Endodermal cell (in vitro differentiated cells): ENCODE measurements around the gene RCAN3. TPM values are rescaled to one million over a fixed set of nuclear protein-coding genes. Genes with fewer than 3 reads are reported as not detected.

Source experiments
- DNase-seq: peaks from one replicate; pipeline ENCODE4 v3.0.0-alpha.2; 2017
- H3K27ac ChIP-seq: 2 replicates; pipeline ENCODE4 v1.5.1; 2013; ENCODE audit warnings: mild to moderate bottlenecking, low read depth, low read length, moderate library complexity
- H3K27me3 ChIP-seq: 2 replicates; pipeline ENCODE4 v1.6.1; 2013; ENCODE audit warnings: mild to moderate bottlenecking, low read length, moderate library complexity; ENCODE audit not compliant: insufficient read depth, control insufficient read depth, poor library complexity, severe bottlenecking
- H3K36me3 ChIP-seq: 2 replicates; pipeline ENCODE4 v1.7.0; 2013; ENCODE audit warnings: mild to moderate bottlenecking, low read length, moderate library complexity; ENCODE audit not compliant: control insufficient read depth, insufficient read depth
- H3K4me1 ChIP-seq: one replicate; pipeline ENCODE4 v1.7.0; 2013; ENCODE audit warnings: low read length; ENCODE audit not compliant: control insufficient read depth, insufficient read depth
- H3K4me3 ChIP-seq: 2 replicates; pipeline ENCODE4 v1.5.1; 2013; ENCODE audit warnings: mild to moderate bottlenecking, low read length, moderate library complexity
- H3K9ac ChIP-seq: 2 replicates; pipeline ENCODE4 v1.6.1; 2013; ENCODE audit warnings: mild to moderate bottlenecking, low read length, moderate library complexity; ENCODE audit not compliant: poor library complexity, severe bottlenecking; ENCODE audit errors: extremely low read depth
- H3K9me3 ChIP-seq: 2 replicates; pipeline ENCODE4 v1.6.1; 2013; ENCODE audit warnings: mild to moderate bottlenecking, low read length, moderate library complexity; ENCODE audit not compliant: control insufficient read depth
- H3K27ac Mint-ChIP-seq: 2 replicates; pipeline ENCODE4 v1.8.0; 2020; ENCODE audit warnings: mixed read lengths
- H3K27me3 Mint-ChIP-seq: 2 replicates; pipeline ENCODE4 v1.8.0; 2021; ENCODE audit warnings: mild to moderate bottlenecking, mixed read lengths; ENCODE audit not compliant: insufficient read depth
- H3K36me3 Mint-ChIP-seq: 2 replicates; pipeline ENCODE4 v1.8.0; 2020; ENCODE audit warnings: low read depth, mixed read lengths
- H3K4me1 Mint-ChIP-seq: 2 replicates; pipeline ENCODE4 v1.8.0; 2020; ENCODE audit warnings: mixed read lengths
- H3K4me3 Mint-ChIP-seq: 2 replicates; pipeline ENCODE4 v1.8.0; 2020; ENCODE audit warnings: mild to moderate bottlenecking, moderate library complexity, mixed read lengths
- H3K9me3 Mint-ChIP-seq: 2 replicates; pipeline ENCODE4 v1.8.0; 2020; ENCODE audit warnings: mild to moderate bottlenecking, mixed read lengths
- CTCF ChIP-seq: fragments of 200-600 bp; sonication (generic); conservative IDR thresholded peaks from 2 replicates; pipeline ENCODE4 v1.5.0; 2021; ENCODE audit warnings: antibody characterized with exemption, mild to moderate bottlenecking
- WGBS, 2 experiments: methylation state at CpG; one replicate each; pipeline versions ENCODE4 v1.1.5 to v1.1.7; 2013; ENCODE audit warnings: missing lambda C conversion rate in 2 of 2, mixed read lengths in 1 of 2; ENCODE audit not compliant: insufficient coverage in 1 of 2, insufficient read length in 1 of 2; 5-methylcytosine and 5-hydroxymethylcytosine counted together
- total RNA-seq, 2 donors: library from RNA; stranded (reverse); fragmentation: NEBNext Ultra II Directional in 1 of 2; extraction: Animal tissue kit (Norgen Biotek cat#: 25700) in 1 of 2; gene quantifications; 2 replicates in 1 of 2; 3 replicates in 1 of 2; pipeline ENCODE4 v1.2.1, GENCODE V29; 2021

The RCAN3 gene
- total RNA-seq, 2 donors from 2014 or later, result 31.9 to 36.8 TPM

DNA sequence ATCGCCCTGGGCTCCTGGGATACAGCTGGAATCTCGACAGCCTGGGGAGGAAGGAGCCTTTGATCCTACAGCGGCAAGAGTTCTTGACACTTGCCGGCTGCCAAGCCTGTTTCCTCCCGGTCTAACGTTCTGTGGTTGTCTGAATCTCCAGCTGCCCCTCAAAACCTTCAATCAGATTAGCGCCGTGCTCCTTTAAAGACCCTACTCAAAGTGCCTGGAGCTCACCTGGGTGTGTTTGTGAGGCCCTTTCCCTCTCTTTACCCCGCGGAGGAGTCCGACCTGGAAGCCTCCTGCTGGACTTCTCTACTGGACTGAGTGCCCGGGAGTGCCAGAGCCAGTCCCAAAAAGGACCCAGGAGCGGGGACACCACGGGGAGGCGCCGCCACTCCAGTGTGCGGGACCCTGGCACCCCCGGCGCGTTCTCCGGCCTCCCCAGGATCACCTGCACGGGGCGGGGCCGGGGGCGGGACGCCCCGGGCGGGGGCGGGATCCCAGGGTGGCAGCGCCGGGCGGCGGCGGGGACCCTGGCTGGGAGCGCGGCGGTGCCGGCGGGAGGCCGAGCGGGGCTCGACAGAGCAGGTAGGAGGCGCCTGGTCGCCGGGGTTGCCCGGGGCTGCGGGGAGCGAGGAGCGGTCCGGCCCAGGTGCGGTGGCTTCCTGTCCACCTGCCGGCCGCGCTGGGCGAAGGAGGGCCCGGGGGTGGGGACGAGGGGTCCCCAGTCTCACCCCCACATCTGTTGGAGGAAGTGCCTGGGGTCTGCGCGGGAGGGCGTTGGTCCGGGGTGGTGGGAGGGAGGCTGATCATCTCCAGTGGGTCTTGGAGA is 53.2 kb downstream of the RCAN3 start, which contains the start of gene NCMAP:
NCMAP (plus strand) TSS at position 497 of the 823 bp plus-strand sequence. CDS start 39,344 bp downstream, outside the sequence.
- TF ChIP-seq CTCF, result no peak
- Mint-ChIP-seq H3K9me3 (no peaks in the 10 kb centered on the region), H3K4me1 (peaks cover 8% of the 10 kb centered on the region), H3K27me3 (peaks cover 48% of the 10 kb centered on the region), H3K36me3 (no peaks in the 10 kb centered on the region), H3K4me3 (peak within 1 kb of the TSS; percentile 49), H3K27ac (no peak within 1 kb of the TSS)
- Histone ChIP-seq H3K9ac (no peak within 1 kb of the TSS), H3K4me3 (peak within 1 kb of the TSS; percentile 64), H3K9me3 (no peaks in the 10 kb centered on the region), H3K36me3 (no peaks in the 10 kb centered on the region), H3K27ac (no peak within 1 kb of the TSS), H3K27me3 (peaks cover 43% of the 10 kb centered on the region), H3K4me1 (no peaks in the 10 kb centered on the region)
- 5% methylated on average over 10 to 61 of the region's 61 CpGs for WGBS, 2 experiments
- DNase-seq, result peak; percentile 79

- H3K4me1 ChIP-seq, result no peaks in the 10 kb centered on the region
- DNase-seq, result no peak
- Mint-ChIP-seq H3K4me1 (peaks cover 8% of the 10 kb centered on the region), H3K4me3 (peak overlapping the region; percentile 49), H3K27ac (no peak overlapping the region), H3K36me3 (no peaks in the 10 kb centered on the region), H3K9me3 (no peaks in the 10 kb centered on the region), H3K27me3 (peaks cover 48% of the 10 kb centered on the region)
- no peaks in the 10 kb centered on the region for H3K9me3 ChIP-seq
- no peaks in the 10 kb centered on the region for H3K36me3 ChIP-seq
- 68 to 79% methylated on average over 15 to 19 of the region's 19 CpGs for WGBS, 2 experiments
- H3K27ac ChIP-seq, result no peak overlapping the region
- no peak overlapping the region for H3K9ac ChIP-seq
- no peak for TF ChIP-seq CTCF
- peak overlapping the region; percentile 64 for H3K4me3 ChIP-seq
- peaks cover 43% of the 10 kb centered on the region for H3K27me3 ChIP-seq
These were observed 53.8 kb downstream of the RCAN3 start for GRCh38 chr1:24556414-24556795.

DNA sequence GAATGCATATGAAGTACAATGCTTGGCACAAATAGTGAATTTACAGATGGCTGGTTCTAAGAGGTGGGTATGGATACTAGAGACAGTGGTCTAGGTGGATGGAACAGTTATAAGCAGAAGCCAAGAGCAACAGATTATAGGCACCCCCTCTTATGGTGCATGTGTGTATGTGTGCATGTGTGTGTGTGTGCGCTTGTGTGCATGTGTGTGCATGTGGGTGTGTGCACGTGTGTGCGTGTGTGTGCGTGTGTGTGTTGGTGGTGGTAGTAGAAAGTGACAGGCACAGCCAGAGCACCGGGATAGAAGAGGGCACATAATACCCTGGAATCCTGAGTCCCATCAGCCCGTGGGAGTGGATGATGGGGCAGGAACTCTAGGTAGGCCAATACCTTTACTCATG is 54.6 kb downstream of the RCAN3 start:
- no peak overlapping the region for H3K4me3 ChIP-seq
- Mint-ChIP-seq H3K27ac (no peak overlapping the region), H3K4me1 (peaks cover 5% of the 10 kb centered on the region), H3K27me3 (peaks cover 48% of the 10 kb centered on the region), H3K36me3 (no peaks in the 10 kb centered on the region), H3K9me3 (no peaks in the 10 kb centered on the region), H3K4me3 (no peak overlapping the region)
- no peaks in the 10 kb centered on the region for H3K36me3 ChIP-seq
- H3K27ac ChIP-seq, result no peak overlapping the region
- no peak for TF ChIP-seq CTCF
- H3K4me1 ChIP-seq, result no peaks in the 10 kb centered on the region
- 94% methylated on average over 2 to 6 of the region's 6 CpGs for WGBS, 2 experiments
- peaks cover 43% of the 10 kb centered on the region for H3K27me3 ChIP-seq
- DNase-seq, result no peak
- H3K9ac ChIP-seq, result no peak overlapping the region
- no peaks in the 10 kb centered on the region for H3K9me3 ChIP-seq
